GM21737 (cell line): ENCODE measurements around the gene C1GALT1.
A peak's percentile ranks its signal among the peaks of the same experiment; 100 is the strongest.
"Not testable (repeated sequence)": the region's sequence is repeated elsewhere in the genome, so short reads cannot be mapped to it uniquely, and the experiment has no call there.

ENCODE experiments used
- ATAC-seq: cut with Tn5 transposase; IDR thresholded peaks from one replicate; pipeline ENCODE4 v1.9.1; 2021; ENCODE audit warnings: mild to moderate bottlenecking, moderate library complexity; ENCODE audit not compliant: unreplicated experiment

Gene C1GALT1

GRCh38 chr7:7231865-7232264 is 49.5 kb downstream of the C1GALT1 start:
- ATAC-seq = no peak

DNA sequence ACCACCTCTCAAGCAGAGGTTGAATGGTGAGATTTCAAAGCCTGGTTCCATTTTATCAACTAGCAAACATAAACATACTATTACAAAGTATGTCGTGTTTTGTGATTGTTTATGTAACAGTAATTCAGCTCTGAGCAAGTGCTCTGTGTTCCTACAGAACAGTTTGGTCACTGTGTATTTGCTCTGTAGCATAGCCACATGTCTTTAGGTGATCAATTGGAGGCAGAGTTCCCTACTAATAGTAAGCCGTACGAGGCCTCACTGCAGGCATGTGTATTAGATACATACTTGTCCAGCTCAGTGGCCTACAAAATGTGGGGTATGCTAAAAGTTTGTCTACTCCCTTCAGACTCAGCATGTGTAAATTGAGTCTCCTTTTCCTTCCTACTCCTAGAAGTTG is 53.0 kb downstream of the C1GALT1 start:
- ATAC-seq = no peak

DNA sequence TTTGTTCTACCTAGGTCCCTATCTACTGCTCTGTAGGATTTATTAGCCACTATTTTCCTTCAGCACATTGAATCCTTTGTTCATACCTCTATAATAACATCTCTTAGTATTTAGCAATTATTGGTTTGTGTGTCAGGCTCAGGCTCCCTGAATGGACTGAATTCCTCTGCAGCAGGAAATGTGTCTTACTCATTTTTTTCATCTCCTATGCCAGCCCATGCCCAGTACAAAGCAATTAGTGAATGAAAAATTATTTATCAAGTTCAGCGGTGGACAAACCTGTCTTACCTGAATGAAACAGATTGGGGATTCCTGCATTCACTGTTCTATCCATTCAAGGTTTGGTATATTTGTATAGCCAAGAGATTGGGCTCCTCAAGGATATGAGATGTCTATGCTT is 53.7 kb downstream of the C1GALT1 start:
- no peak for ATAC-seq

GRCh38 chr7:7237201-7237977 is 55.0 kb downstream of the C1GALT1 start:
- ATAC-seq = no peak

GRCh38 chr7:7237978-7238267 is 55.6 kb downstream of the C1GALT1 start:
- no peak for ATAC-seq

DNA sequence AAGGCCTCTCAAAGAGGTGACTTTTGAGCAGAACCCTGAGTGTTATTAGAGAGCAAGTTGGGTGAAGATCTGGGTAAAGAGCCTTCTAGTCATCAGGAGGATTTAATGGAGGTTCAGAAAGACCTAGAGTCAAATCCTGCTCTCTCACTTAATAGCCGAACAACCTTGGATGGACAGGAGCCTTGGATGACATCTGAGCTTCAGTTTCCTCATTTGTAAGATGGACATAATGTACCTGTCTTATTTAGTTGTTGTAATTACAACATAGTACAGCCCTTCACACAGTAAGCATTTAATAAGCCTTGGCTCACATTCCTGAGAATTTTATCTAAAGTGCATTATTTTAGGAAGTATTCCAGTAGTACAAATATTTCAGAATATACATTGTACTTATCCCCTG is 57.0 kb downstream of the C1GALT1 start:
- ATAC-seq = no peak

GRCh38 chr7:7242899-7243298 is 60.6 kb downstream of the C1GALT1 start:
- ATAC-seq = no peak

DNA sequence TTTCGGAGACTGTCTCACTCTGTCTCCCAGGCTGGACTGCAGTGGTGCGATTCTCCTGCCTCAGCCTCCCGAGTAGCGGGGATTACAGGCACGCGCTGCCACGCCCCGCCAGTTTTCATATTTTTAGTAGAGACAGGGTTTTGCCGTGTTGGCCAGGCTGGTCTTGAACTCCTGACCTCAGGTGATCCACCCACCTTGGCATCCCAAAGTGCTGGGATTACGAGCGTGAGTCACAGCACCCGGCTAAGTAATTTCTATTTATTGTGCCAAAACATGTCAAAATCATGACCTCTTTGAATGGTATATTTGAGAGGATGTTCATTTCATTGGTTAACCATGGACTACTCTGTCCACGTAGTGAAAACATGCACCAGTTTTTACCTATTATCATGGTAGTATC is 62.9 kb downstream of the C1GALT1 start:
- ATAC-seq = not testable (repeated sequence)

GRCh38 chr7:7246223-7246622 is 63.9 kb downstream of the C1GALT1 start:
- no peak for ATAC-seq

- no peak for ATAC-seq
Observed at GRCh38 chr7:7247658-7248057, 65.3 kb downstream of the C1GALT1 start.

DNA sequence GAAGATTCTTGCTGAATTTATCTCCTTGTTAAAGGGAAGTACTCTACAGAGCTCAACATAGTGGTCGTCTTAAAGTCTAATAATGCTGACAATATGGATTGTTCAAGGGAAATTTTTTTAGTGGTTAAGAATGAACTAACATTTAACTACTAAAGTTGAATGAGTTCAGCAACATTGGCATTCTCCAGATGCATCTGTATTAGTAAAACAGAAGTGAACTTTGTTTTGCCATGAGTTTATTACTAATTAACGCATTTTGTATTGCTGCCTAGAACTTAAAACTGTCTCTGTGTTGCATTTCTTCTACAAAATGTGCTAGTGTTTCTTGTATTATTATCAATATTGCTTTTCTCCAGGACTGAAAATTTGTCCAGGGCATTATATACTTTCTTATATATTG is 67.5 kb downstream of the C1GALT1 start:
- no peak for ATAC-seq

- ATAC-seq = peak; percentile 92
Observed at GRCh38 chr7:7251742-7252141, 69.4 kb downstream of the C1GALT1 start.

GRCh38 chr7:7254319-7254718 is 72.0 kb downstream of the C1GALT1 start:
- ATAC-seq = no peak

DNA sequence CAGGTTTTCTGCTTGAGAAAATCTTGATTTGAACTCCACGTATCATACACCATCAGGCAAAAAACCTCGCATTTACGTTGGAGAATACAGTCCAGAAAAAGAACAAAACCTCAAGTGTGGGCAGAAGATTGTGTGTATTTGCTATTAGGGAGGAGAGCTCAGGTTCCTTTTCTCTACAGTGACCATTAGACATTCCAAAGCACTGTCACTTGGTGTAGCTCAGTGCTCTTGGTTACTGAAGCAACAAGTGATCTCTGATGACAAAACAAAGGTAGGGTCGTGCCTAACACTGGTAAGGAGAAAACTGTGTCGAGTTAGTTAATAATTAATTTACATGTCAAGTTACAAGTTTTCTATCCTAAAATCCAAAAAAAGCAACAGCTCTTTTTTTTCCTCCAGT is 72.6 kb downstream of the C1GALT1 start:
- no peak for ATAC-seq

DNA sequence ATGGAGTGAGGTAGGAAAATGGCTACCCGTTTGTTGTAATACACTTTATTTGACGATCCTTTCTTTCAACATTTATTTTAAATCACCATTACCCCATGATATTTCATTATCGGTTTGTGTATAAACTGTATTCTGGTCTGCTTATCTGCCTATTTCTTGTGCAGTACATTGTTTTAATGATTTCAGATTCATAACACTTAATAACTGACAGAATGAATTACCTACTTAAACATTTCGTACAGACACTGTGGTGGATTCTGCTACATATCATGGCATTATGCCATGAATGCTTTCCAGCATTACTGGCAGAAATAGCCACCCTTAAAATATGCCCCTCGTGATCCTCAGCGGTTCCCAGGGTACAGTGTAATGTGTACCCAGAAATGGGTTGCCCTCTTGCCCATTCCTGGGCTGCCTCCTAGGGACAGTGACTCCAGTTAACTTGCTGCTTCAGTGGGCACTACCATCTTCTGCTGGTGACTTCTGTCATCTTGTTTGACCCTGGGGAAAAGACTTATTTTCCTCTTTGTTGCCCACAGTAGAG is 74.5 kb downstream of the C1GALT1 start:
- ATAC-seq = no peak

DNA sequence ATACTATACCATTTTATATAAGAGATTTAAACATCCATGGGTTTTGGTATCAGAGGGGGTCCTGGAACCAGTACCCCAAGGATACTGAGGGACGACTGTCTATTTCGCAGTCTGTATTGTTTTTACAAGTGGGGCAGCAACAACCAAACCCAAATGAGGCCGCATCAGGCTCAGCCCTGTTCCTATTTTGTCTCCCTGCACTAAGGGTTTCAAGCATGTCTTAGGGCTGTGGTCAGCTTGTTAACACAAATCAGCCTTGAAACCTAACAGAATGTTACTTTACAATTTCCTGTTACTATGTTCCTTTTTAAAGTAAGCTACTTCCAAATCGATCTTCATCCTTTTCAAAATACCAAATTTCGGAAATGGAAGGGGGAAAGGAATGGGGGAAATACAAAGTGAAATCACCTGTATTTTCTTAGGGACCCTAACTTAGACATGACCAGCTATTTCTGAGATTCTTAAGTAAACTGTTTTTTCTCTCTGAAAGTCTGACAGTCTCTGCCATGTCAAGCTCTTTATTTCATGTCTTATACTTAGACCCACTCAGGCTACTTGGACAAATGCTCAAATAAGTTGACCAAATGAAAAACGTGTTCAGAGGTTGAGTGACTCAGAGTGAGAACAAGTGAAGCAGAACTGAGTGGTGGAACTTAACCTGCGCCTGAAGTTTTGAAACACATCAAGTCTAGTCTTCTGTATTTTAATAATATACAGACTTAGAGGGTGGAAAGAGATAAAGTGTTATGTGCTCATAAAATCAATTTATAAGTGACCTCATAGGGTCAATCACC is 75.8 kb downstream of the C1GALT1 start:
- peak; percentile 87 for ATAC-seq

DNA sequence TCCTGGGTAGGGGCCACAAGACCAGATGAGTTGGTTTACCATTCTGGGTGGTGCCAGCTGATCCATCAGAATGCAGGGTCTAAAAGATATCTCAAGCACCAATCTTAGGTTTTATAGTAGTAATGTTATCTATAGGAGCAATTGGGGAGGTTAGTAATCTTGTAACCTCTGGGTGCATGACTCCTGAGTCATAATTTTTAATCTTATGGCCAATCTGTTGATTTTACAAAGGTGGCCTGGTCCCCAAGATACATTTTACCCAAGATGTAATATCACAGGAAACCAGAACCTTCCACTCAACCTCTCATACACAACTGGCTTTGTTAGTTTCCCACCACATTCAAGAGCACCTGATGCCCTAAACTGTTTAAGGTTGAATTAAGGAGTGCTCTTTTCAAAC is 79.5 kb downstream of the C1GALT1 start:
- no peak for ATAC-seq

DNA sequence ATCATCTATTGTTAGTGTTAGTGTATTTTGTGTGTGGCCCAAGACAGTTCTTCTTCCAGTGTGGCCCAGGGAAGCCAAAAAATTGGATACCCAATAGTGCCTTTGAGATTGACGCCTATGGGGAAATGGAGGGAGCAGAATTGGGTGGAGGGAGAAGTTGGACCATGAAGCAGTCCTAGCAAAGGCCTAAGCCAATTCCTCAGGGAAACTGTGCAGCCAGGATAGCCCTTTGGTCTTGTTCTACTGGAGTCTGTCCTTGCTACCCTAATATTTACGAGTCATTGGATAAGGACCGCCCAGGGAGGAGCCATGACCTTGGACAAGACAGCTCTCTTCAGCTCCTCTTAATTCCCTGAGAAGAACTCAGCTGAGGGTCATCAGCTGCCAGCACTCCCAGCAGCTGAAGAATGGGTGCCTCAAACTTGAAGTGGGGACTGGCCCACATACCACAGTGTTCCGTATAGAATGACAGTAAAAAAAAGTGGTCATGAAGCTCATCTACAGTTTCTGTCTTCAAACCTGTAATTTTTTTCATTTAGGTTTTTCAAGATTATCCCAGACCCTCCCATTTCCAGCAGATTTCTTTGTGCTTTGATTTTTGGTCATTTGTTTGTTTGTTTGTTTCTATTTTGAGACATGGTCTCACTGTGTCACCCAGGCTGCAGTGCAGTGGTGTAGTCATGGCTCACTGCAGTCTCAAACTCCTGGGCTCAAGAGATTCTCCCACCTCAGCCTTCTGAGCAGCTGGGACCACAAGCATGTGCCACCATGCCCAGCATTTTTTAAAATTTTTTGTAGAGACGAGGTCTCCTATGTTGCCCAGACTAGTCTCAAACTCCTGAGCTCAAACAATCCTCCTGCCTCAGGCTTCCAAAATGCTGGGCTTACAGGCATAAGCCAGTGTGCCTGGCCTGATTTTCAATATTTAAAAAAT is 81.2 kb downstream of the C1GALT1 start:
- no peak for ATAC-seq

GRCh38 chr7:7264306-7265040 is 82.1 kb downstream of the C1GALT1 start:
- ATAC-seq = no peak
